HFFc6 (cell line): Measurements from ENCODE around the gene LZTR1. TPM values are rescaled to one million over a fixed set of nuclear protein-coding genes. Genes with fewer than 3 reads are reported as not detected.
A peak's percentile ranks its signal among the peaks of the same experiment; 100 is the strongest.

ENCODE experiments used
- DNase-seq: peaks from one replicate; pipeline ENCODE4 v3.0.0-alpha.2; 2018
- H3K27ac Mint-ChIP-seq: 2 replicates; pipeline ENCODE4 v1.8.0; 2020; ENCODE audit warnings: mild to moderate bottlenecking, mixed read lengths
- H3K27me3 Mint-ChIP-seq: 2 replicates; pipeline ENCODE4 v1.8.0; 2021; ENCODE audit warnings: mild to moderate bottlenecking, moderate library complexity, mixed read lengths; ENCODE audit not compliant: insufficient read depth
- H3K36me3 Mint-ChIP-seq: 2 replicates; pipeline ENCODE4 v1.8.0; 2021; ENCODE audit warnings: low read depth, mixed read lengths
- H3K4me1 Mint-ChIP-seq: 2 replicates; pipeline ENCODE4 v1.8.0; 2020; ENCODE audit warnings: low read depth, mixed read lengths
- H3K4me3 Mint-ChIP-seq: 2 replicates; pipeline ENCODE4 v1.8.0; 2020; ENCODE audit warnings: mild to moderate bottlenecking, moderate library complexity, mixed read lengths
- H3K9me3 Mint-ChIP-seq: 2 replicates; pipeline ENCODE4 v1.8.0; 2020; ENCODE audit warnings: mild to moderate bottlenecking, mixed read lengths
- total RNA-seq, 6 experiments: library from RNA; stranded (reverse); fragmentation: NEBNext Ultra II Directional; extraction: Animal tissue kit (Norgen Biotek cat#: 25700); gene quantifications; 2 replicates in 1 of 6; 3 replicates in 5 of 6; pipeline ENCODE4 v1.2.3, GENCODE V29; 2021
- TF ChIP-seq, protein P1 (sequence below): fragments of 200-600 bp; sonication (generic); IDR thresholded peaks from 2 replicates; pipeline ENCODE4 v1.5.0; 2021; ENCODE audit warnings: antibody characterized with exemption, mild to moderate bottlenecking

Gene LZTR1
- total RNA-seq, 6 experiments from 2014 or later = 50.6 to 64.0 (median 57.2) TPM

DNA sequence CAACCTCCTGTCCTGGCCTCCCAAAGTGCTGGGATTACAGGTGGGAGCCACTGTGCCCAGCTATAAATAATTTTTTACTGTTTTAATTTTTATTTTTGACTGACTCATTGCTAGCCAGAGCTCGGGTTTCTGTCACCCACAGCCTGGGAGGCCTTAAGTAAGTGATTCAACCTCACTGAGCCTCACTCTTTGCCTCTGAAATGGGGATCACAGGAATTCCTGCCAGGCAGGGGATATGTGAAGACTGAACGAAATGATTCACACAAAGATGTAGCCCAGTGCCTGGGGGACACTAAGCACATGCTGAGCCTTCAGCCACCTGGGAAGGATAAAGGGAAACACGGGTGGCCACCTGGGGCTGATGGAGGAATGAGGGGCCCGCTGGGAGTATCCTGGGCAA, 59.8 kb downstream of the LZTR1 start:
- Mint-ChIP-seq H3K4me1 (peaks cover 77% of the 10 kb centered on the region), H3K9me3 (no peaks in the 10 kb centered on the region), H3K36me3 (no peaks in the 10 kb centered on the region), H3K4me3 (no peak overlapping the region; the same call in 1 of the 2 replicates), H3K27me3 (peaks cover 3% of the 10 kb centered on the region; the same call in 1 of the 2 replicates), H3K27ac (peak overlapping the region; percentile 79)
- TF ChIP-seq, protein P1, sequence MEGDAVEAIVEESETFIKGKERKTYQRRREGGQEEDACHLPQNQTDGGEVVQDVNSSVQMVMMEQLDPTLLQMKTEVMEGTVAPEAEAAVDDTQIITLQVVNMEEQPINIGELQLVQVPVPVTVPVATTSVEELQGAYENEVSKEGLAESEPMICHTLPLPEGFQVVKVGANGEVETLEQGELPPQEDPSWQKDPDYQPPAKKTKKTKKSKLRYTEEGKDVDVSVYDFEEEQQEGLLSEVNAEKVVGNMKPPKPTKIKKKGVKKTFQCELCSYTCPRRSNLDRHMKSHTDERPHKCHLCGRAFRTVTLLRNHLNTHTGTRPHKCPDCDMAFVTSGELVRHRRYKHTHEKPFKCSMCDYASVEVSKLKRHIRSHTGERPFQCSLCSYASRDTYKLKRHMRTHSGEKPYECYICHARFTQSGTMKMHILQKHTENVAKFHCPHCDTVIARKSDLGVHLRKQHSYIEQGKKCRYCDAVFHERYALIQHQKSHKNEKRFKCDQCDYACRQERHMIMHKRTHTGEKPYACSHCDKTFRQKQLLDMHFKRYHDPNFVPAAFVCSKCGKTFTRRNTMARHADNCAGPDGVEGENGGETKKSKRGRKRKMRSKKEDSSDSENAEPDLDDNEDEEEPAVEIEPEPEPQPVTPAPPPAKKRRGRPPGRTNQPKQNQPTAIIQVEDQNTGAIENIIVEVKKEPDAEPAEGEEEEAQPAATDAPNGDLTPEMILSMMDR = no peak
- peak; percentile 72 for DNase-seq

DNA sequence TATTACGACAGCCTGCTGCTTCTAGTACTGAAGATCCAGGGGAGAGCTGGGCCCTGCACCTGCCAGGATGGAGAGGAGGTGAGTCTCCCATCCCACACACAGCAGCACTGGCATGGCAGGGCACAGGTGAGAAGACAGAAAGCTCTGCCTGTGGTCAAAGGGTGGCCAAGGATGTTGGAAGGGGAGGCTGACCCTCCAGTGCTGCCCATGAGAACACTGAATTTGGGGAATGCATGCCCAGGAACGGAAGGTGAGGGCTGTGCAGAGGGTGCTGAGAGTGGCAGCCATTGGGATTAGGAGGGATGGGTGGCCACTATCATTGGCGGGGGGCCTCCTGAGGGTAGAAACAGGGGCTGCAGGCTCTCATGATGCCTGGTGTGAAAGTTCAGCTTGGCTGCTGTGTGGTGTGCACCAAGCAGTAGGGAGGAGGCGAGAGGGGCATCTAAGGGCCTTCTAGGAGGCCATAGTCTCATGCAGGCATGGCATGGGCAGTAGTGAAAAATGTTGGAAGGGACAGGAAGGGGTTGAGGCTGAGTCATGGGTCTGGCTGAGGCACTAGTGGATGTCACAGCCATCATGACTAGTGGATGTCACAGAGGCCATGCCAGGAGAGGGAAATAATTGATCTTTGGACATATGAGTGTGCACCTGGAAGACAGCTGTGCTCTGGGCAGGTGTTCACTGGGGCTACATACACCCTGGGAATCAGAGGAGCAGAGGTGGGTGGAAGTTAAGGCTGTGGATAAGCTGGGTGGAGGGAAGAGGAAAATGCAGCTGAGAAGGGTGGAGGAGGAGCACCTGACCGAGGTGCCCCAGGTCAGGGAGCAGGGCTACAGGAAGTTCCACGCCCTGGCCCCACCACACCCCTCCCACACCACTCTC, 61.1 kb downstream of the LZTR1 start:
- DNase-seq = no peak
- Mint-ChIP-seq H3K27ac (peak overlapping the region; percentile 79), H3K4me3 (no peak overlapping the region; the same call in 1 of the 2 replicates)

DNA sequence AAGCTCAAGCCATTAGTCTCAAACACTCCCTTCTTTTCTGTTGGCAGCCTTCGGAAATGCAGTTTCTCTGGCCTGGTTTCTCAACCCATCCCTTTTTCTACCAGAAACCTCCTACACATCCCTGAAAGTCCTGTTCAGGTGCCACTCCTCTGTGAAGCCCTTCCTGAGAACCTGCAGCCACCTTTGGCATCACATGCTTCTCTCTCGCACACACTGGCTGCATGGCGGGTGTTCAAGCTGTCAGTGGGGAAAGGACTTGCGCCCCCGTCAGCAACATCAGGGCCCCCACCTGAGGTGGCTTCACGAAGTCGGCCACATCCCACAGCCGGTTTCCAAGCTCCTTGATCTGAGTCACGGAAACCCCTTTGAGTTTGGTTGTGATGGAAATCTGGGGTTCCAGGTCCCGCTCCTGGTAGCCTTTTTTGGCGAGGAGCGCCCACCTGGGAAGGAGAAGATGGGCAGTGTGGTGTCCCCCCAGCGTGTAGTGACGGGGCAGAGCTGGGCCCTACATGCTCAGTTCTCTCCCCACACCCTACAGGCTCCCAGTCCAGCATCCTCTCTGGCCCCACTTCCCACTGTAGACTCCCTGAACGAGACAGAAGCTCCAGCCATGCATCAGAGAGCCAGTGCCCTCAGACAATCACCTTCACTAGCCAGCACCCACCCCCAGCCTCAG, 61.9 kb downstream of the LZTR1 start:
- peaks cover 58% of the 10 kb centered on the region for H3K4me1 Mint-ChIP-seq
- no peaks in the 10 kb centered on the region for H3K36me3 Mint-ChIP-seq
- peaks cover 5% of the 10 kb centered on the region; the same call in 1 of the 2 replicates for H3K27me3 Mint-ChIP-seq
- no peaks in the 10 kb centered on the region for H3K9me3 Mint-ChIP-seq
- TF ChIP-seq, protein P1 = no peak
- H3K4me3 Mint-ChIP-seq = peak overlapping the region; percentile 90; the same call in 1 of the 2 replicates
- no peak for DNase-seq
- peak overlapping the region; percentile 99 for H3K27ac Mint-ChIP-seq

More for the DNA sequence above, 61.1 kb downstream of the LZTR1 start:
- Mint-ChIP-seq H3K4me1 (peaks cover 65% of the 10 kb centered on the region), H3K27me3 (peaks cover 5% of the 10 kb centered on the region; the same call in 1 of the 2 replicates), H3K9me3 (no peaks in the 10 kb centered on the region), H3K36me3 (no peaks in the 10 kb centered on the region)
- TF ChIP-seq, protein P1 = no peak

DNA sequence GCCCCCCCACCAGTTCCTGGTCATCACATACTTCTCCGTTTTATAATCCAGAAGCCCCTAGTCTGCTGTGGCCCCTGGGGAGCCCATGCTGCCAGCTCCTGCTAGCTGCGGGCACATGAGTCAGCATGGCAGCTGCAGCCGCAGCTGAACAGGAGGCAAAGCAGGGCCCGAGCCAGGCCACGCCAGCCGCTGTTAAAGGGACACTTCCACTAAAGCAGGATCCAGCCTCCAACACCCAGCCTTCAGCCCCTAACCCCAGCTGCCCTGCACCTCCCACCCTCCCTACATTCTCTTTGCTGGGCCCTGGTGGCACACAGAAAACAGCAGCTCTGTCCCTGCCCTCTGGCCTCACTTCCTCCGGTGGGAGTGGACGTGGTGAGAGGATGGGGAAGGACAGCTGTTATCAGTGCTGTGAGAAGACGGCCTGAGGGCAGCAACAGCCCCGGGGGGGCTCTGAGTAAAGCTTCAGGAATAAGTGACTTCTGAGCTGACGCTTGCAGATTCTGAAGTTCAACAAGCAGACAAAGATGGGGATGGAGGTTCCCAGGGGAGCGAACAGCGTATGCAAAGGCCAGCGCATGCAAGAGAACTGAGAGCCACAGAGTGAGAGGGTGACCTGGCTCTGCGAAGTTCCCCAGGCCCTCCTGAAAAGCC, 63.0 kb downstream of the LZTR1 start:
- H3K27me3 Mint-ChIP-seq = peaks cover 5% of the 10 kb centered on the region; the same call in 1 of the 2 replicates
- TF ChIP-seq, protein P1 = no peak
- H3K4me3 Mint-ChIP-seq = peak overlapping the region; percentile 90
- peaks cover 52% of the 10 kb centered on the region for H3K4me1 Mint-ChIP-seq
- peak; percentile 64 for DNase-seq
- no peaks in the 10 kb centered on the region for H3K9me3 Mint-ChIP-seq
- peak overlapping the region; percentile 99 for H3K27ac Mint-ChIP-seq
- H3K36me3 Mint-ChIP-seq = no peaks in the 10 kb centered on the region

DNA sequence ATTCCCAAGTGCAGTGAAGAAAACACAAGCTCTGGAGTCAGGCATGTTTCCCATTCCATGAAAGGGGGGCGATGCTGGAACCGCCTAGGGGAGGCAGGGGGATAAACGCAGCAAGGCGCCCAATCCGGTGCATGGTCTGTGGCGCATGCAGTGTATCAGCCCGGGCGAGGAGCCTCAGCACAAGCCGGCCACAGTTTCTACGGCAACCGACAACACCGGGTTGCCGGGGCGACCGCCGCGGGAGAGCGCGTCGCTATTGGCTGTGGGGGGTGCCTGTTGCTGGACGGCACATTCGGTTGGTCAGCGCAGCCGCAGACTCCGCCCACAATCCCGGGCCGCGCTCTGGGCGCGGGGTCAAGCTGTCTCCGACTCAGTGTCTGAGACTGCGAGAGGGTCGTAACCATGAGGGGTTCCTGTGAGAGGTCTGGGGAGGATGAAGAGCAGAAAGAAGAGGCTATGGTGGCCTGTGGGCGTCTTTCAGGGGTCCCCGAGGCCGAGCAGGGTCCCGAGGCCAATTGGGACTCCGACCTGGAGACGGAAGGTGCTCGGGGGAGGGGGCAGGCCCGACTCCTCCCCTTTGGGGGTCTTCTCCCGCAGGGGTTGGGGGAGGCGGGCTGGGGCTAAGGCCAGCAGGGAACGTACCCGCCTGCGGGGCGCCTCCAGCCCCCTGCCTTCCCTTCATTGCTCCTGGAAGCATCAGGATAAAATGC, 63.6 kb downstream of the LZTR1 start, which contains the start of gene LRRC74B:
LRRC74B (plus strand) TSS at position 362 of the 710 bp plus-strand sequence; CDS start at position 403, 41 bp downstream.
- TF ChIP-seq, protein P1 = no peak
- H3K4me1 Mint-ChIP-seq = peaks cover 47% of the 10 kb centered on the region
- H3K36me3 Mint-ChIP-seq = no peaks in the 10 kb centered on the region
- peak; percentile 89 for DNase-seq
- peak within 1 kb of the TSS; percentile 90 for H3K4me3 Mint-ChIP-seq
- peaks cover 5% of the 10 kb centered on the region; the same call in 1 of the 2 replicates for H3K27me3 Mint-ChIP-seq
- peak within 1 kb of the TSS; percentile 99 for H3K27ac Mint-ChIP-seq
- no peaks in the 10 kb centered on the region for H3K9me3 Mint-ChIP-seq
